CMK (cell line): Measurements from ENCODE around the gene TCF25.
A peak's percentile ranks its signal among the peaks of the same experiment; 100 is the strongest.
"Not testable (repeated sequence)": the region's sequence is repeated elsewhere in the genome, so short reads cannot be mapped to it uniquely, and the experiment has no call there.

ENCODE experiments used
- DNase-seq: peaks from one replicate; pipeline ENCODE4 v3.0.0-alpha.2; 2010; ENCODE audit warnings: low read depth

The TCF25 gene

DNA sequence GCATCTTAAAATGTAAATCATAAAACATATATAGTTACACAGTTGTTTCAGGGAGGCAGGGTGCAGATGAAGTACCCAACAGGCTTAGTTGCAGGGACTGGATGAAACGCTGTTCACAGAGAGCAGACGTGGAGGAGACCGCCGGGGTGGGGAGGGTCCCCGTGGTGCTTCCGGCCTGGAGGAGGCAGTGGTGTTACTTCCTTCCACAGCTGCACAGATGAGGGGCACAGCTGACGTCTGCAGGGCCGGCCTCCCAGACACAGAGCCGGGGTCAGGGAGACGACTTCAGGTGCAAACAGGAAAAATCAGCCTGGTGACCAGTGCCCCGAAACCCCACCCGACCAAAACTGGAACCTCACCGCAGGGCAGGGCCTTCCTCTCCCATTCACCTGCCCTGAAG is 28.0 kb upstream of the TCF25 start:
- no peak for DNase-seq

DNA sequence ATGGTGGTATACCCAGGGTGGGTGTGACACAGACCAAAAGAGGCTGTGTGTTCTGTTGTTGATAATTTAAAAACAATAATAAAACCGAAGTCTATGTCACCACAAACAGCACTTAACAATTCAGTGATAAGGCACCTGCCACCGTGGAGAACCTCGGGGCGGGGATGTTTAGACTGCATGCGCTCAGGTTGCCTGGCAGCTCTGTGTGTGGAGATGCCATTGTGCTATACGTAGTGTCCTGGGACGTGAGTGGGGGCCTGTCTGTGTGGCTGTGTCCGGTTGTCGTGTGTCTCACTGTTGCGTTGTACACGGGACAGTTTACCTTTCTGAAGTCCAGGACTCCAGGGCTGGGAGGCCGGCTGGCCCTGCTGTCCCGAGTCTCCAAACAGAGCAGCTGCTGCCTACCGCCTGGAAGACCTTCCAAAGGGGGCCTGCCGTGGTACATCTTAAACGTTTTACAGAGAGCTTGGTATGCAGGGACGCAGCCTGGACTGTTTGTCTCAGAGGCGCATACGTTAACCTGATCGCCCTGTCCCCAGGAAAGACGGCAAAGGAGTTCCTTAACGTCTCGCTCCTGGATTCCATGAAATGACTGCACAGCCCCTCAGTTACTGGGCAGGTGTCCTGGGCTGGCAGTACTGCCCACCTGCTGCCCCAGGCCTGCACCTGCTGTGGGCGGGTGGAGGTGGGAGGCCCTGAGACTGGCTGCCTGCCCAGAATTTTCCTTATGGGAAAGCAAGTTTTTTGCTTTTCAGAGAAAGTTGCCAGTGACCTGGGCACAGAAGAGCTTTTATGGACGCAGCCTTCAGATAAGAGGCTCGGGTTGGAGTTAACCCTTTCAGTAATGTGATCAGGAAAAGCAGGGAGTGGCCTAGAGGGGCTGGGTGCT is 26.1 kb upstream of the TCF25 start:
- no peak for DNase-seq

- no peak for DNase-seq
Measured at GRCh38 chr16:89847940-89848297, 25.5 kb upstream of the TCF25 start.

DNA sequence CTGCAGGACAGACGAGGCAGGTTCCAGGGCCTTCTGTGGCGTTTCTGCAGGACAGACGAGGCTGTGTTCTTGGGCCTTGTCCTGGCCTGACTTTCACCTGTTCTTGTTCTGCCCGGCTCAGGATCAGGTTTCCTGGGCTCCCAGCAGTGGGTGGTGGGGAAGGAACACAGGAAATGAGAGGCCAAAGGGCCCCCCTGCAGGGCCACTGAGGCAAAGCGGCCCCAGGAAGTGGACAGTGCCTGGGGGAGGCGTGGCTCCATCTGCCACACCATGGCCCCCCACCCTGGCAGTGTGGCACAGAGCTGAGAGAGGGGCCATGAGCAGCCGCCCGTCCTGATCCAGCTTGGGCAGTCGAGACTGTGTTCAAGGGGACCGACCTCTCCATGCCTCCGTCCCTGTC is 24.4 kb upstream of the TCF25 start:
- no peak for DNase-seq

- no peak for DNase-seq
Measured at GRCh38 chr16:89853306-89853993, 19.9 kb upstream of the TCF25 start.

DNA sequence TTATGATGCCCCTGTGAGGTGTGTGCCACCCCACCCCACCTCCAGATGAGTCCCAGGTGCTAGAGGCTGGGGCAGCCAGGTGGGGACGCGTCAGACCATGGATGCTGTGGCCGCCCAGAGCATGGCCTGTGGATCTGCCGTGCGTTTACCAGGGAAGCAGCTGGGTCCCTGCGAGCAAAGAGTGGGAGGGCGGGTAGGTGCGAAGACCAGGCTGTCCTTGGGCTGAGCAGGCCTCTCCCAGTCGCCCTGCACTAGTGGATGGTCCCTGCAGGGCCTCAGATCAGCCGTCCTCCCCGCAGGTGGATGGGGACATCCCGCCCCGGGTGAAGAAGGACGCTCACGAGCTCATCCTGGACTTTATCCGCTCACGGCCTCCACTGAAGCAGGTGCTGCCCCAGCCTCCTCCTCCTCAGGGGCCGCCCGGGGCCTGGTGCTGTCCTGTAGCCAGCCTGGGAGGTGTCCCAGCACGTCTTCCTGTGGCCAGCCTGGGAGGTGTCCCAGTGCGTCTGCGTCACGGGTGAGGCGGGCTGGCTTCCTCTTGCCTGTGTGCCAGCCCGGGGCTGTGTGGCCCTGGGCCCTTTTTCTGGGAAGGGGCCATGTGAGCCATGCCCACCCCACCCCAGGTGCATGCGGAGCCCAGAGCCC is 18.0 kb upstream of the TCF25 start:
- DNase-seq = no peak

DNA sequence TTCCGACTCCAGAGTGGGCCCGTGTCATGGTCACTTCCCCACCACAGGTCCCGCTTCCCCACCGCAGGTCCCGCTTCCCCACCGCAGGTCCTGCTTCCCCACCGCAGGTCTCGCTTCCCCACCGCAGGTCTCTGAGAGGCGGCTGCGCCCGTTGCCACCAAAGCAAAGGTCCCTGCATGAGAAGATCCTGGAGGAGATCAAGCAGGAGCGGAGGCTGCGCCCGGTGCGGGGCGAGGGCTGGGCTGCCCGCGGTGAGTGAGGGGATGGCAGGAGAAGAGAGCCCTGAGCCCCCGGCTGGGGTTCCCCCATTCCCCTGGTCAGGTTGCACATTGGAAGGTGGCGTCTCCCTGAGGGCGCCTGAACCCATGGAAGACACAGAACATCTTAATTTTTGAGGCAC is 17.4 kb upstream of the TCF25 start:
- DNase-seq = no peak

- no peak for DNase-seq
Measured at GRCh38 chr16:89858973-89859614, 14.3 kb upstream of the TCF25 start.

DNA sequence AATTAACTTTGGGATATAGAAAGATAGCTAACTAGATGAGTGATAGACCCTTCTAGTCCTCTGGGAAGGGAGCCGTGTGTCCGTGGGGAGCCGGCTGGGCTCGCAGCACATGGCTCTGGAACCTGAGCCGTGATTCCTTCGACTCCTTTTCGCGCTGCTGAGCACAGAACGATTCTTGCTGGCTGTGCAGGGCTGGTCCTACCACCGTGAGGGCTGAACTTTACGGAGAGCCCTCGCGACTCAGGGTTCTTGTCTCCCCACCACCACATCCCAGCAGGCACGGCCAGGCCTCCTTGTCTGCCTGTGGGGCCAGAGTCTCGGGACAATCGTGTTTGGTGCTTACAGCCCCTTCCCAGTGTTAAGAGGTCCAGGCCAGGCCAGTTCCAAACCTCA is 13.8 kb upstream of the TCF25 start:
- no peak for DNase-seq

GRCh38 chr16:89860747-89861304 is 12.6 kb upstream of the TCF25 start:
- DNase-seq = no peak

DNA sequence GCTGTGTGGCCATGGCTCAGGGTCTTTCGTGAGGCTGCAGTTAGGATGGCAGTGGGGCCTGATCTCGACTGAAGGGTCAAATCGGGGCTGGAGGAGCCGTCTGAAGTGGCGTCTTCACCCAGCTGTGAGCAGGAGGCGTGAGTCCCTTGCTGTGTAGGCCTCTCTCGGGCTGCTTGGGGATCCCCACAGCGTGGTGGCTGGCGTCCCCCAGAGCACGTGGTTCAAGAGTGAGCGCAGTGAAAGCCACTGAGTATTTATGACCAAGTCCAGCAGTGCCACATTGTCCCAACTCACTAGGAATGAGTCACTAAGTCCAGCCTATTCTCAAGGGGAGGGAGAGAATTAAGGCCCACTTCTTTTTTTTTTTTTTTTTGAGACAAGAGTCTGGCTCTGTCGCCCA is 11.7 kb upstream of the TCF25 start:
- no peak for DNase-seq

DNA sequence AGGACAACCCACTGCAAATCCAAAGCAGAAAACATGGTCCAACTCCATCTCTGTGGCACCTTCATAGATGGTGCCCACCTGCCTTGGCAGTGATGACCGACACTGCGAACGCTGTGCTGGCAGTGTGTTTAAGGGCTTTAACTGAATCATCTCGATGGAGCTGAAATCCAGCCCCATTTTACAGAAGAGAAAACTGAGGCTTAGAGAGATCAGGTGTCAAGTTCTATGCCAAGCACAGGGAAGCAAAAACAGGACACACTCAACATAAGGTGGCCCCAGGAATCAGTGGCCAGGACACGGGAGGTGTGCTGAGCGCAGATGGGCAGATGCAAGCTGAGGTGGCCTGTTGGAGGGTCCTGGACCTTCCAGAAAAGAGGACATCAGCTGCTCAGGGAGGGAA is 10.7 kb upstream of the TCF25 start:
- DNase-seq = no peak

DNA sequence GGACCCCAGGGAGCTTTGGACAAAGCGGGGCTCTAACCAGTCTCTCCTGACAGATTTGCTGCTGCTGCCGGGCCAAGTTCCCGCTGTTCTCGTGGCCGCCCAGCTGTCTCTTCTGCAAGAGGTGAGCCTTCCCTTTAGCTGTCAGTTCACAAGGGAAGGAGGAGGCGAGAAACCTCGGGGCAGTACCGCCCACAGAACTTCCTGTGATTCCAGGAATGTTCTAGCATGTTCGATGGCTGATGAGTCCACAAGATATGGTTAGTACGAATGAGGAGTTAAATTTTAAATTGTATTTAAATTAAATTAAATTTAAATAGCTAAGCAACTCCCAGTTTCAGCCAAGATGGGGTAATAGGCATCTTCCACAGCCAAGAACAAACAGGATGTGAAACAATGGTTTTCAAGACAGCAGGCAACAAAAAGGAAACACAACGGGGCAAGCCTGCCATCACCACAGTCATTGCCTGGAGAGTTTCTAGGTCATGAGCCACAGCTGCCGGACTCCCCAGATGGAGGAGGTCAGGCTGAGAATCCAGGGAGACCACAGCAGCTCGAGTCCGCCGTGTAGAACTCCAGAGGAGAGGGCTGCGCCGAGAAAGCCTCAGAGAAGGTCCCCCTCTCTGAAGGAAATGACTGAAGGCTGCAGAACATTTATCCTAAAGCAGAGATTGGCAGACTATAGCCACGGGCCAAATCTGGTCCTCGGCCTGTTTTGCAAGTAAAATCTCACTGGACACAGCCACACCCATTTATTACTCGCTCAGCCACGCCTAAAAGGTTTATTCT is 9.5 kb upstream of the TCF25 start:
- no peak for DNase-seq

- DNase-seq = no peak
Measured at GRCh38 chr16:89864527-89864820, 8.9 kb upstream of the TCF25 start.

- DNase-seq = no peak
Measured at GRCh38 chr16:89867918-89868317, 5.5 kb upstream of the TCF25 start.

DNA sequence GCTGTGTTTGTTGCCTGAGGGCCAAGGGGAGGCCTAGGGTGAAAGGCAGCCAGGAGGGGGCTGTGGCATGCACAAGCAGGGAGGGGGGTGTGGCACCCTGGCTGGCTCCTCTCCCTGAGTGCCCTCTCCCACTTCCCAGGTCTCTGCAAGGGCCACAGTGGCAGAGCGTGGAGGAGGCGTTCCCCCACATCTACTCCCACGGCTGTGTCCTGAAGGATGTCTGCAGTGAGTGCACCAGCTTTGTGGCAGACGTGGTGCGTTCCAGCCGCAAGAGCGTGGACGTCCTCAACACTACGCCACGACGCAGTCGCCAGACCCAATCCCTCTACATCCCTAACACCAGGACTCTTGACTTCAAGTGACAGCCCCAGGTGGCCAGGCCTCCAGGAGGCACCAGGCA is 3.5 kb upstream of the TCF25 start:
- no peak for DNase-seq

GRCh38 chr16:89870440-89870839 is 3.0 kb upstream of the TCF25 start:
- no peak for DNase-seq

DNA sequence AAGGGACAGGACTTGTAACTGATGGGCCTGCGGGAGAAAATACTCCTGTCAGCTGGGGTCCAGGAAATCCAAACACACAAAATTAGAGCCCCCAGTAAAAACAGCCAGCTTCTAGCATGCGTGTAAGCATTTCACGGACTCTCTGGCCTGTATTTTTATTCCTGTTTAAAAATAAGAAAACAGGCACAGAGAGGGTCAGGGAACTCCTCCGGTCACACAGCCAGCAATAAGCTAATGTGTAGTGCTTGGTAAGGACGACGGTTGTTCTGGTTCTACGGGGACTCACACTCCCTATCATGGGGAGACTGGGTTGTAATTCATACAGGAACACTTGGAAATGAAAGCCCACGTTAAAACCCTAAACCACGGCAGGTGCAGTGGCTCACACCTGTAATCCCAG is 1.5 kb upstream of the TCF25 start:
- no peak for DNase-seq

DNA sequence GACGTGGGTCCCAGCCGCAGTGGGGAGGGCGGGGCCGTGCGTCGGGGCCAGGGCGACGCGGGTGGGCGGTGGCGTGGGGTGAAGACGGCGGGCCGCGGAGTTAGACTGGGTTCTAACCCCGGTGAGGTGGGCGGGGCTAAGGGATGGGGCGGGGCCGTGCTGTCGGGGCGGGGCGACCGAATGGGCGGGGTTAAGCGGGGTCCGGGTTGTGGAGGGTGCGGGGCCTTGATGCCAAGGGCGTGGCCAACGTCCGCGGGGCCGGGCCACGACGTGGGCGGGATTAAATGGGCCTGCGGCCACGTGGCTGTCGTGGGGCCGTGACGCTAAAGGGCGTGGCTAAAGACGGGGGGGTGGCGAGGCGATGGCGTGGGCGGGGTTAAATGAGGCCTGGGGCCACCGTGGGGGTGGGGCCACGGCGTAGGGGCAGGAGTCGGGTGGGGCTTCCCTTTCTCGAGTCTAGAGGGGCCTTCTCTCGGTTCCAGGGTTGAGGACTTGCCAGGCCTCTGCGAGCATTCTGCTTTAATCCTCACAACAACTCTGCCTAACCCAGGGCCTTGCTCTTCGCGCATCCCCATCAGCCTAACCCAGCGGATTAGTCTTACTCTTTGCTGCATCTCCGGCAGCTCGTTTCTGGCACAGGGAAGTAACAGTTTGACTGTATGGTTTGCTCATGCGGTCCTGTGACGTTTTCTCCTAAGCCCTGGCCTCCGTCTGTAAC is 739 bp downstream of the TCF25 start:
- peak; percentile 91 for DNase-seq

DNA sequence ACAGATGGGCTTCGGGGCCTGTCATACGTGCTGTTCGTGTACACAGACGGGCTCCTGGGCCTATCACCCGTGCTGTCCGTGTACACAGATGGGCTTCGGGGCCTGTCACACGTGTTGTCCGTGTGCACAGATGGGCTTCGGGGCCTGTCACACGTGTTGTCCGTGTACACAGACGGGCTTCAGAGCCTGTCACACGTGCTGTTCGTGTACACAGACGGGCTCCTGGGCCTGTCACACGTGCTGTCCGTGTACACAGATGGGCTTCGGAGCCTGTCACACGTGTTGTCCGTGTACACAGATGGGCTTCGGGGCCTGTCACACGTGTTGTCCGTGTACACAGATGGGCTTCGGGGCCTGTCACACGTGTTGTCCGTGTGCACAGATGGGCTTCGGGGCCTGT is 5.7 kb downstream of the TCF25 start:
- DNase-seq = not testable (repeated sequence)
